Endodermal cell (in vitro differentiated cells): ENCODE data around the gene VPS36. TPM values are rescaled to one million over a fixed set of nuclear protein-coding genes. Genes with fewer than 3 reads are reported as not detected.

ENCODE experiments used
- DNase-seq: peaks from one replicate; pipeline ENCODE4 v3.0.0-alpha.2; 2017
- H3K27ac ChIP-seq: 2 replicates; pipeline ENCODE4 v1.5.1; 2013; ENCODE audit warnings: mild to moderate bottlenecking, low read depth, low read length, moderate library complexity
- H3K27me3 ChIP-seq: 2 replicates; pipeline ENCODE4 v1.6.1; 2013; ENCODE audit warnings: mild to moderate bottlenecking, low read length, moderate library complexity; ENCODE audit not compliant: insufficient read depth, control insufficient read depth, poor library complexity, severe bottlenecking
- H3K36me3 ChIP-seq: 2 replicates; pipeline ENCODE4 v1.7.0; 2013; ENCODE audit warnings: mild to moderate bottlenecking, low read length, moderate library complexity; ENCODE audit not compliant: control insufficient read depth, insufficient read depth
- H3K4me1 ChIP-seq: one replicate; pipeline ENCODE4 v1.7.0; 2013; ENCODE audit warnings: low read length; ENCODE audit not compliant: control insufficient read depth, insufficient read depth
- H3K4me3 ChIP-seq: 2 replicates; pipeline ENCODE4 v1.5.1; 2013; ENCODE audit warnings: mild to moderate bottlenecking, low read length, moderate library complexity
- H3K9ac ChIP-seq: 2 replicates; pipeline ENCODE4 v1.6.1; 2013; ENCODE audit warnings: mild to moderate bottlenecking, low read length, moderate library complexity; ENCODE audit not compliant: poor library complexity, severe bottlenecking; ENCODE audit errors: extremely low read depth
- H3K9me3 ChIP-seq: 2 replicates; pipeline ENCODE4 v1.6.1; 2013; ENCODE audit warnings: mild to moderate bottlenecking, low read length, moderate library complexity; ENCODE audit not compliant: control insufficient read depth
- H3K27ac Mint-ChIP-seq: 2 replicates; pipeline ENCODE4 v1.8.0; 2020; ENCODE audit warnings: mixed read lengths
- H3K27me3 Mint-ChIP-seq: 2 replicates; pipeline ENCODE4 v1.8.0; 2021; ENCODE audit warnings: mild to moderate bottlenecking, mixed read lengths; ENCODE audit not compliant: insufficient read depth
- H3K36me3 Mint-ChIP-seq: 2 replicates; pipeline ENCODE4 v1.8.0; 2020; ENCODE audit warnings: low read depth, mixed read lengths
- H3K4me1 Mint-ChIP-seq: 2 replicates; pipeline ENCODE4 v1.8.0; 2020; ENCODE audit warnings: mixed read lengths
- H3K4me3 Mint-ChIP-seq: 2 replicates; pipeline ENCODE4 v1.8.0; 2020; ENCODE audit warnings: mild to moderate bottlenecking, moderate library complexity, mixed read lengths
- H3K9me3 Mint-ChIP-seq: 2 replicates; pipeline ENCODE4 v1.8.0; 2020; ENCODE audit warnings: mild to moderate bottlenecking, mixed read lengths
- CTCF ChIP-seq: fragments of 200-600 bp; sonication (generic); conservative IDR thresholded peaks from 2 replicates; pipeline ENCODE4 v1.5.0; 2021; ENCODE audit warnings: antibody characterized with exemption, mild to moderate bottlenecking
- WGBS, 2 experiments: methylation state at CpG; one replicate each; pipeline versions ENCODE4 v1.1.5 to v1.1.7; 2013; ENCODE audit warnings: missing lambda C conversion rate in 2 of 2, mixed read lengths in 1 of 2; ENCODE audit not compliant: insufficient coverage in 1 of 2, insufficient read length in 1 of 2; 5-methylcytosine and 5-hydroxymethylcytosine counted together
- total RNA-seq, 2 donors: library from RNA; stranded (reverse); fragmentation: NEBNext Ultra II Directional in 1 of 2; extraction: Animal tissue kit (Norgen Biotek cat#: 25700) in 1 of 2; gene quantifications; 2 replicates in 1 of 2; 3 replicates in 1 of 2; pipeline ENCODE4 v1.2.1, GENCODE V29; 2021

The VPS36 gene
- total RNA-seq, 2 donors from 2014 or later = 44.8 to 77.4 TPM

GRCh38 chr13:52394586-52394985 lies 55.8 kb downstream of the VPS36 start:
- no peaks in the 10 kb centered on the region for H3K4me1 Mint-ChIP-seq

GRCh38 chr13:52393572-52394357 lies 56.7 kb downstream of the VPS36 start:
- Histone ChIP-seq H3K9ac (no peak overlapping the region), H3K4me3 (no peak overlapping the region), H3K27me3 (no peaks in the 10 kb centered on the region), H3K36me3 (no peaks in the 10 kb centered on the region), H3K27ac (no peak overlapping the region), H3K4me1 (no peaks in the 10 kb centered on the region), H3K9me3 (no peaks in the 10 kb centered on the region)
- 78 to 93% methylated on average over 5 to 8 of the region's 8 CpGs for WGBS, 2 experiments
- no peaks in the 10 kb centered on the region for H3K9me3 Mint-ChIP-seq
- DNase-seq = no peak
- TF ChIP-seq CTCF = no peak
- H3K36me3 Mint-ChIP-seq = no peaks in the 10 kb centered on the region
- H3K27me3 Mint-ChIP-seq = peaks cover 5% of the 10 kb centered on the region
- H3K4me1 Mint-ChIP-seq = no peaks in the 10 kb centered on the region
- H3K4me3 Mint-ChIP-seq = no peak overlapping the region
- H3K27ac Mint-ChIP-seq = no peak overlapping the region

More at GRCh38 chr13:52394586-52394985, 55.8 kb downstream of the VPS36 start:
- no peaks in the 10 kb centered on the region for H3K9me3 Mint-ChIP-seq
- no peak overlapping the region for H3K4me3 Mint-ChIP-seq
- 92 to 94% methylated on average over 2 of the region's 2 CpGs for WGBS, 2 experiments
- no peak overlapping the region for H3K27ac Mint-ChIP-seq
- Histone ChIP-seq H3K27ac (no peak overlapping the region), H3K9ac (no peak overlapping the region), H3K9me3 (no peaks in the 10 kb centered on the region), H3K36me3 (no peaks in the 10 kb centered on the region), H3K4me3 (no peak overlapping the region), H3K27me3 (no peaks in the 10 kb centered on the region), H3K4me1 (no peaks in the 10 kb centered on the region)
- no peak for TF ChIP-seq CTCF
- H3K36me3 Mint-ChIP-seq = no peaks in the 10 kb centered on the region
- peaks cover 5% of the 10 kb centered on the region for H3K27me3 Mint-ChIP-seq
- no peak for DNase-seq

GRCh38 chr13:52387721-52388120 lies 62.7 kb downstream of the VPS36 start:
- Histone ChIP-seq H3K27me3 (no peaks in the 10 kb centered on the region), H3K4me3 (no peak overlapping the region), H3K9me3 (no peaks in the 10 kb centered on the region), H3K9ac (no peak overlapping the region), H3K4me1 (peaks cover 14% of the 10 kb centered on the region), H3K27ac (no peak overlapping the region), H3K36me3 (no peaks in the 10 kb centered on the region)
- Mint-ChIP-seq H3K36me3 (no peaks in the 10 kb centered on the region), H3K4me1 (peaks cover 12% of the 10 kb centered on the region), H3K9me3 (no peaks in the 10 kb centered on the region), H3K27ac (no peak overlapping the region), H3K4me3 (no peak overlapping the region), H3K27me3 (peaks cover 3% of the 10 kb centered on the region)
- DNase-seq = no peak
- TF ChIP-seq CTCF = no peak
